Activated CD8-positive, alpha-beta memory T cell treated with anti-CD3 and anti-CD28 coated beads, Interleukin-2, amount 50 U/mL, for 1 hour (primary cell): Measurements from ENCODE around the gene LMAN2.
"Not testable (repeated sequence)": the region's sequence is repeated elsewhere in the genome, so short reads cannot be mapped to it uniquely, and the experiment has no call there.

Experiments used
- DNase-seq: peaks from one replicate; pipeline ENCODE4 v3.0.0-alpha.2; 2020; ENCODE audit errors: extremely low read depth

Gene LMAN2

DNA sequence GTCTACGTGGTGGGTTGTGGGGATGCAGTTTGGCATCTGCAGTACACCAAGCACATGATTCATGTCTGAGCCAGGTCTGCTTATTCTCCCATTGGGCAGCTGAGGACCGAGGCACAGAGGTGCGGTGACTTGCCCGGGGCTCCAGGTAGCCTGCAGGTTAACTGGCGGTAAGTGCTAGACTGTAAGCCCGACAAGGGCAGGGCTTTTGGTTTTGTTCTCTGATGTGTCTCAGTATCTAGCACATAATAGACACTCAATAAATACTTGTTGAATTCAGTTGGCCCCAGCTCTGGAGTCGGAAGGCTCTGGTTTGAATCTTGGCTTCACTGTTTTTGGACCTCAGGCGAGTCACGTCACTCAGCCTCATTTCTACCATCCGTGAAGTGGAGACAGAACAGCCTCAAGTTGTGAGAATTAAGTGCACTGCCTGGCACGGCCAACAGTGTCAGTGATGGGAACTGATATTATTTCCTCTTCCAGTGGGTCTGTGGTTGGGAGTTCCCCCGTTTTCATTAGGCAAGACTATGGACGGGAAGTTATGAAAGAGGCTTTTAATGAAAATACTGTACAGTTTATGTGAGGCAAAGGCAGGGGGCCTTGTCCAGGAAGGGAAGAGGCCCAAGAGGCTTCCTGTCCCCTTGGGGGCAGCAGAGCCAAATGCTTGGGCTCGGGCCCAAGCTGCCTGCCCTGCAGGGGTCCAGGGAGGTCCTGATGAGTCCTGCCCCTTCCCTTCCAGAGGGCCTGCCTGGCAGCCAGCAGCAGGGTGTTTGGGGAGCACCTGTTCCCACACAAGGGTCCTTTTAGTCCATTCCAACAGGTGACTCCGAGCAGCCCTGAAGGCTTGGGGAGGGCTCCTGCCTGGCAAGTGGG is 44.6 kb downstream of the LMAN2 start:
- DNase-seq: no peak

DNA sequence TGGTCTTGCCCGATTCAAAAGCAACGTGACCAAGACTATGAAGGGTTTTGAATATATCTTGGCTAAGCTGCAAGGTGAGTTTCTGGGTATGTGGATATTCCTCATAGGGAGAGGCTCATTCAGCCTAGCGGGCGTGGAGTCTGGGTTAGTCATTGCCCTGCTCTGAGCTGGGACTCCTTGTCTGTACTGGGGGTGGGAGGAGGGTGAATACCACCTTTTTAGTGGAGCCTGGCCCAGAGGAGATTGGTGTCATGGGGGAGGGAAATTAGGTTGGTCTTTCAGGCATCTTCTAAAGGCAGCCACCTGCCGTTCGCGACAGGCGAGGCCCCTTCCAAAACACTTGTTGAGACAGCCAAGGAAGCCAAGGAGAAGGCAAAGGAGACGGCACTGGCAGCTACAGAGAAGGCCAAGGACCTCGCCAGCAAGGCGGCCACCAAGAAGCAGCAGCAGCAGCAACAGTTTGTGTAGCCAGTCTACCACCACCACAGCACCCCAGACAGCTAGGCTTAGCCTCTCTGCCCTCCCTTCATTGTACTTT is 45.3 kb downstream of the LMAN2 start:
- DNase-seq: not testable (repeated sequence)

DNA sequence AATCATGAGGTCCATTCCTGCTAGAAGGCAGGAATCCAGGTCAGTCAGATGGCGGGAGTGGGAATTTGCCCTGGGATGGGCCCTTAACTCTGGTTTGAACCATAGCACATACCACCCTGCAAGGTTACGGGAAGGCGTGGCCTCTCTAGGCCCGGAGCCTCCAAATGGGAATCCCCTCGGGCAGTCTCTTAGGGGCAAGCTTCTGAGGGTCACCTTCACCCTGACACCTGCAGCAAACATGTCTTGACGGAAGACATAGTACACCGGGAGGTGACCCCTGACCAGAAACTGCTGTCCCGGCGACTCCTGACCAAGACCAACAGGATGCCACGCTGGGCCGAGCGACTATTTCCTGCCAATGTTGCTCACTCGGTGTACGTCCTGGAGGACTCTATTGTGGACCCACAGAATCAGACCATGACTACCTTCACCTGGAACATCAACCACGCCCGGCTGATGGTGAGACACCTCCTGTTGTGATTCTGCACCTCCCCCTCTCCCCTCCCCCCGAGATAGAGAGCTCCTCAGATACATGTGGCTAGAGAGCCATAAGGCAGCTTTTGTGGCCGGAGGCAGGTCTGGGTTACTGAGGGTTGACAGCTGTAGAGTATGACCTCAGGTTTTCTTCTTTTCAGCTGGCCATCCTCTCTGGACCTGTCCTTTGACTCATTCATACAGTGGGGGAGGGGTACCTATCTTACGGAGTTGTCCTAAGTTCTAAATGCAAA is 46.9 kb downstream of the LMAN2 start:
- DNase-seq: no peak

DNA sequence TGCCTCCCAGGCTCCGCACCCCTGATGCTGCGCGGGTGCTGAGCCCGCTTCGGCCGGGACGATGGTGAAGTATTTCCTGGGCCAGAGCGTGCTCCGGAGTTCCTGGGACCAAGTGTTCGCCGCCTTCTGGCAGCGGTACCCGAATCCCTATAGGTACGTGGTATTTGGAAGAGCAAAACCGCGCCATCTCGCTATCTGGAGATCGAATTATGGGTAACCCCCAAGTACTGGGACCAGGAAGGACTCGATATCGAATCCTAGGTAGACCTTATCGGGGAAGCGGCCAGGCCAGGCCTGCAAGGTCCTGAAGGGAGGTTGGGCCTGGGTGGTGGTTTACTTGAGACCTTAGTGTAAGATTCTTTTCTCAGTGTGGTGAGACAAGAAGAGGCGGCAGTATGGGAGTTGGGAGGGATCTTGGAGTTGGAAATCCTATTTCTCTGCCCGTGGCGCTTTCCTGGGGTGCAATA is 47.5 kb downstream of the LMAN2 start:
- DNase-seq: no peak

DNA sequence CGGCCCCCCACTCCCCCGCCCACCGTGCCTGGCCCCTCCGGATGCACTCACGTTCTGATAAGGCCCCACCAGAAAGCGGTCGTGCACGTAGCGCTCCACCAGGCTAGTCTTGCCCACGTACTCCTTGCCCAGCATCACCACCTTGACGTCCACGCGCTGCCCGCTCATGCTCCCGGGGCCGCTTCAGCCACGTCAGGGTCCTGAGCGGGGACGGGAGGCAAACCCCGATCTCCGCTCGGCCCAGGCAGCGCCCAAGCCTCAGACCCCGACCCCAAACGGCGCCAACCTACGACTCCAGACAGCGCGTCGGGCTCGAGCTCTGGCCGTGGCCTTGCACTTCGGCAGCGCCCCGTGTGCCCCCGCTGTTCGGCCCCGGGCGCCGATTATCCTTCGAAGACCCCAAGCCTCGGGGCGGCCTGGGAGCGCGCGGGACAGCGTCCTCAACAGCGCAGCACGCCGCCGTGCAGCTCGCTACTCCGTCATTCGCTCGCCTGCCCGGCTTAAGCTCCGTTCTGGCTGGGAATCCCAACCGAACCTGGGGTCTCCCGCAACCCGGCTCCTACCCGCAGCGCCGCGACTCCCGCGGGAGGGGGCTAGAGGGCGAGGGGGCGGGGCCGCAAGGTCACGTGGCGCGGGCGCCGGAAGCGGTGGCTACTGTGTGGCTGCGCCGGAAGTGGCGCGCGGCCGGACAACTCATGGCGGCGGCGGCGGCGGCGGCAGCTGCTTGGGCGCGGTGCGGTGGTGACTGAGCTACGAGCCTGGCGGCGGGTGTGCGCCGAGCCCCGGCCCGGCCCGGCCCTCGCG is 48.1 kb downstream of the LMAN2 start, which contains the start of the genes PRELID1 and RAB24:
PRELID1 (plus strand) TSS at position 679 of the 804 bp plus-strand sequence. CDS start 187 bp downstream, outside the sequence.
RAB24 (minus strand) TSS at position 599 of the 804 bp plus-strand sequence; CDS start at position 168, 431 bp downstream.
- peak; percentile 34 for DNase-seq

DNA sequence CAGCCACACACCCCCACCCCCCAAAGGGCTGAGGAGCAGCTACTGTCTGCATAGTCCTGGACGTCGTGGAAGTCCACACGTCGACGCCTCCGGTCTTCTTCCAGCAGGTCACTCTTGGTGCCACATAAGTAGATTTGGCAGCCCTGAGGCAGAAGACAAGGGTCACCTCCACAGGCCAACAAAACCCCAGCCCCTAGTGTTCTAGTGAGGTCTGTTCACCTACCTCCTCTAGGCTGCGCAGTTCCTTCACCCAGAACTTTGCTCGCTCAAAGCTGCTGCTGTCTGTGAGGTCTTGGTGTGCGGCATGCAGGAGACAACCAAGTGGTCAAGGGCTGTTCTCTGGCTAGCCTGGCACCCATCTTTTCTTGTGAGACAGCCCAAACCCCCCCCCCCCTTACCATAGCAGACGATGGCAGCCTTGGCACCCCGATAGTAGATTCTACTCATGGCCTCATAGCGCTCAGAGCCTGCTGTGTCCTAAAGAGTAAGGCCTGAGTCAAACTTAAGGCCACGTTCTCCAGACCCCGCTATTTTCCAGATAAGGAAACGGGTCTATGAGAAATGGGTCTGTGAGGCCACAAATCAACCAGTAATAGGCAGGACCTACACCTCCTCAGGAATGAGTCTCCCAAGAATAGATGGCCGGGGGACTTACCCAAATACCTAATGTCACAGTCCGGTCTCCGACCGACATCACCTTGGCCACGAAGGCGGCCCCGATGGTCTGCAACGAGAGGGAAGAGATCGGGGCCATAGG is 48.9 kb downstream of the LMAN2 start:
- no peak for DNase-seq

DNA sequence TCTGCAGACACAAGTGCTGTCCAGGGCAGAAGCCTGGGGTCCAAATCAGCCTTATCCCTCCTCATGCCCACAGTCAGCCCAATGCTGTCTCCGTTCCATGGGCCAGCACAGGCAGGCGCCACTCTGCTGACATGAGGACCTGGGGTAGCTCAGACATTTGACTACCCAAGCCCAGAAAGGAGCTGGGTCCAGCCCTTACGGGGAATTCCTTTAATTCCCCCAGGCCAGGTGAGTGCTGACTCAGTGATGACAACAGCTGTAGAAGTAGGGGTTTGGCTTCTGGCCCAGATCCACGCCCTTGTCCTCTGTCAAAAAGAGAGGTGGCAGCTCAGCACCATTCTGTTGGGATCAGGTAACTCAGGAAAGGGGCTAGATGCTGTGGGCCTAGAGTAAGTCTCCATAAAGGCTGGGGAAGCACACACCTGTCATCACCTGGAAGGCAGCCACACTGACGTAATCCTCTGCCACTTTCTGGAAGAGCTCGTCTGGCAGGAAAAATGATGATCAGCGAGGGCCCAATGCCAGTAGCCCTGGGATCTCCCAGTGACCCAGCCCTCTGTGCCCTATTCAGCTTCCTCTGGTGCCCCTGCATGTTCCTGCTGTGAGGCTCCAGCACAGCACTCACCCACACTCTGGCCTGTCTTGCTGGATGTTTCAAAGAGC is 49.8 kb downstream of the LMAN2 start:
- DNase-seq: no peak

DNA sequence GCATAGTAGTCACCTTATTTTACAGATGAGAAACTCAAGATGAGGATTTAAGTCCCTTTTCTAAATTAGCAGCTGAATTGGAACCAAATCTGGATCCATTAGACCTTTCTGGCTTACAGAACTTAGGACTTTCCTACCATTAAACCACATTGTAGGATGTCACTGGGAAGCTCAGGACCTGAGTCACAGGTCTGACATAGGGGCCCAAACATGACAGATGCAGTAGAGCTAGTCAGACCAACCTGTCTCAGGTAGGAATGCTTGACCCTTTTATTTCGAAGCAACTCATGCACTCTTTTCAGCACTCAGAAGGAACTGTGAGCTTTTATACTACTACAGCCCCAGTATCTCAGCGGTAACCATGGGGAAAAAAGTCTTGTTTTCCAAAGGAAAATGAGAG is 50.5 kb downstream of the LMAN2 start:
- DNase-seq: no peak

DNA sequence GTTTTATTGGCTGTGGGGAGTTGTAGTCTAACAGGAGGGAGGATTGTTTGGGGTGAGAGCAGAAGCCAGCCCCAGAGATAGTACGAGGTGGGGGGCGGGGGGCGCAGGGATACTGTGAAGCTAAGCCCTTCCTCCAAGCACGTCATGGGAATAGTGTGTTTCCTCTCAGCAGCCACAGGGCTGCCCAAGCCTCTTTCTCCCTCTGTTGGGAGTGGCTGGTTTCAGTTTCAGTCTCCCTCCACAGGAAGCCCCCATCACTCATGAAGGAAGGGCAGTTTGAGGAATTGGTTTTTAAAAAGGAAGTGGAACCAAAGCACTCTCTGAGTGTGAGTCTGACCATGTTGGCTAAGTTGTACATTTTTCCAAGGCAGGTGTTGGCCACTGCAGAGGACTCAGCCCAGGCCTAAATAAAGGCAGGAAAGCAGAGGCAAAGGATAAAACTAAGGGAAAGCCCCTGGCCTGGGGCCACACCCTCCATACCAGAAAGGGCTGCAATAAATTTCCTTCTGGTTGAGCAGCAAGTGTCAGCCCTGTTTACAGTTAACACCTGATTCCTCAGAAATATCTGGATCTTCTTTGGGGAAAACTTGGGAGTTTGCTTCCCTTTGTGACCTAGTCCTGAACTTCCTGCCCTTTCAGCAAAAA is 51.1 kb downstream of the LMAN2 start:
- peak; percentile 42 for DNase-seq

DNA sequence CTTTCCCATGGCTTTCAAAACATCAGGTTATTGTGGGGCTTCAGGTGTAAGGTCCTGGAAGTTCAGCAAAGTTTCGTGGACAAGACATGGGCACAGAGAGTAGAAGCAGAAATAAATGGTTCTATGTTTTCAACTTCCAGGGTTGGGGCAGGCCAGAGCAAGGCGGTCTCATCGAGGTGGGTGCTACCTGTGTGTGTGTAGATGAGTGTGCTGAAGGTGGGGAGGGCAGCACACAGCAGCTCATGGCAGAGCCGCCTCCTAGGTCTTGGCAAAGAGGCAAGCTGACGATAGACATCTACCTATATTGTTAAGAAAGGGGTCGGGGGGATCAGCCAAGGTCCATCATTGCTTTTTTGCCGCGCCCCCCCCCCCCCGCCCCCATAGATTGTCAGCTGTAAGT is 51.8 kb downstream of the LMAN2 start:
- DNase-seq: no peak

DNA sequence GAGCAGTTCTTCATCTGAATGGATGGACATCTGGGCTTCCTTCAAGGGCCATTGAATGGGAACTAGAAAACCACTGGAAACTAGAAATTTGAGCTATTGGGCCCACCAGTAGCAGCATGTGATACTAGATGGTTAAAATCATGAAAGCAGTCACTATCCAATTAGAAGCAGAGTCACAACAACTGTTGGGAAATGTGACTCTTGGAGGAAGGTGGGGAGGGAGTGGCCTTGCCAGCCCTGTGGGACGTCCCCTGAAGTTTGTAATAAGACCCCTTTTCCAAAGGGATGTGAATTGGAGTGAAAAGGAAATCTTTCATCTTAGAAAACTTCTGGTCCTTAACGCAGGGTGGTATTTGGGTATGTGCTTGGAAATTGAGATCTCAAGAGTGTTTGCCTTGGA is 53.5 kb downstream of the LMAN2 start:
- no peak for DNase-seq

DNA sequence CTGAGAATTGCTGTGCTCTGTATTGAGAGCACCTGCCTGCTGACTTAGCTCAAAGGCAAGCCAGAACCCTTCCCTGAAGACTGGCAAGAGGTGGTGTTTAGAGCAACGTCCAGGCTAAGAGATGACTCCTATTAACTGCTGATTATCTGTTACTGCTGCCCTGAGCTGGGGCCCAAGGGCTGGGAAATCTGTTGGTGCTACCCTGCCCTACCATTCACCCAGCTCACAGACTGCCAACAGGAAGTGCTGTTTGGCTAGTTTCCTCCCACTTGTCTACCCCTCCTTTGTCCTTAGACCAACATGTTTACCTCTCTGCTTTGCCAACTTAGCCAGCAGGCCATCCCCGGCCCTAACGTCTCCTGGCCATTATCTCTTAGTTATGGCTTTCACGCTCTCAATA is 54.9 kb downstream of the LMAN2 start:
- no peak for DNase-seq

DNA sequence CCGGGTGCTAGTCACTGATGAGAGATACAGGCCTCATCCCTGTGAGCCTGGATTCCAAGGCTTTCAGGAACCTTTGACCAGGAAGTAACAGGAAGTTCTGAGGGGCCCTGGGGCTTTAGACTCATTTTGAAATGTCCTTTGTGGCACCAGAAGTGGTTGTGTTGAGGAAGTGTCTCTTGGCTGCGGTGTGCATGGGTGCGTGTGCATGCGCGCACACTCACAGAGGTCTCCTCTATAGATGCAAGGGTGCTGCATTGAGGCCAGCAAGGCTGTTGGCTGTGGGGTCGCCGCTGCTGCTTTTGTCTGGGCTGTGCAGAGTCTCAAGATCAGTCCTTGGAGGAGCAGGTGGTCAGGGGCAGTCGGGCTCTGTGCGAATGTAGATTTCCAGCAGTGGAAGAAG is 55.5 kb downstream of the LMAN2 start:
- no peak for DNase-seq

DNA sequence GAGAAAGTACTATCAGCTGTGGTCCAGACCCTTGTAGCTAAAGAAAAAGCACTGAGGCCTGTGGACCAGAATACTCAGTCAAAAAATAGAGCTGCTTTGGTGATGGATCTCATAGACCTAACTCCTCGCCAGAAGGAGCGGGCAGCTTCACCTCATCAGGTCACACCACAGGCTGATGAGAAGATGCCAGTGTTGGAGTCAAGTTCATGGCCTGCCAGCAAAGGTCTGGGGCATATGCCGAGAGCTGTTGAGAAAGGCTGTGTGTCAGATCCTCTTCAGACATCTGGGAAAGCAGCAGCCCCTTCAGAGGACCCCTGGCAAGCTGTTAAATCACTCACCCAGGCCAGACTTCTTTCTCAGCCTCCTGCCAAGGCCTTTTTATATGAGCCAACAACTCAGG is 56.8 kb downstream of the LMAN2 start:
- no peak for DNase-seq

DNA sequence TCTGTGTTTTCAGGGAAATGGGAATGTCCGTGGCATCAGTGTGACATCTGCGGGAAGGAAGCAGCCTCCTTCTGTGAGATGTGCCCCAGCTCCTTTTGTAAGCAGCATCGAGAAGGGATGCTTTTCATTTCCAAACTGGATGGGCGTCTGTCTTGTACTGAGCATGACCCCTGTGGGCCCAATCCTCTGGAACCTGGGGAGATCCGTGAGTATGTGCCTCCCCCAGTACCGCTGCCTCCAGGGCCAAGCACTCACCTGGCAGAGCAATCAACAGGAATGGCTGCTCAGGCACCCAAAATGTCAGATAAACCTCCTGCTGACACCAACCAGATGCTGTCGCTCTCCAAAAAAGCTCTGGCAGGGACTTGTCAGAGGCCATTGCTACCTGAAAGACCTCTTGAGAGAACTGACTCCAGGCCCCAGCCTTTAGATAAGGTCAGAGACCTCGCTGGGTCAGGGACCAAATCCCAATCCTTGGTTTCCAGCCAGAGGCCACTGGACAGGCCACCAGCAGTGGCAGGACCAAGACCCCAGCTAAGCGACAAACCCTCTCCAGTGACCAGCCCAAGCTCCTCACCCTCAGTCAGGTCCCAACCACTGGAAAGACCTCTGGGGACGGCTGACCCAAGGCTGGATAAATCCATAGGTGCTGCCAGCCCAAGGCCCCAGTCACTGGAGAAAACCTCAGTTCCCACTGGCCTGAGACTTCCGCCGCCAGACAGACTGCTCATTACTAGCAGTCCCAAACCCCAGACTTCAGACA is 57.5 kb downstream of the LMAN2 start:
- no peak for DNase-seq

DNA sequence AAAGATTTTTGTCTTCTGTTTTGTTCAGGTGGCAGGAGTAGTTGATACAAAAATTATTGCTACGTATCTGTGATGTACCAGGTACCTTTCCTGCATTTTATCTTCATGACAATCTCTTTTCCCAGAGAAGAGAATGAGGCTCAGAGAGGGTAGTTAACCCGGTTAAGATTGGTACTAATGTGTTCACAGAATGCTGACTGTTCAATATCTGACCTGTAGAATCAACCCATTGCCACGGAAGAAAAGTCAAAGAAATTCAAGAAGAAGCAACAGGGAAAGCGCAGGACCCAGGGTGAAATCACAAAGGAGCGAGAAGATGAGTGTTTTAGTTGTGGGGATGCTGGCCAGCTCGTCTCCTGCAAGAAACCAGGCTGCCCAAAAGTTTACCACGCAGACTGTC is 59.7 kb downstream of the LMAN2 start:
- no peak for DNase-seq

DNA sequence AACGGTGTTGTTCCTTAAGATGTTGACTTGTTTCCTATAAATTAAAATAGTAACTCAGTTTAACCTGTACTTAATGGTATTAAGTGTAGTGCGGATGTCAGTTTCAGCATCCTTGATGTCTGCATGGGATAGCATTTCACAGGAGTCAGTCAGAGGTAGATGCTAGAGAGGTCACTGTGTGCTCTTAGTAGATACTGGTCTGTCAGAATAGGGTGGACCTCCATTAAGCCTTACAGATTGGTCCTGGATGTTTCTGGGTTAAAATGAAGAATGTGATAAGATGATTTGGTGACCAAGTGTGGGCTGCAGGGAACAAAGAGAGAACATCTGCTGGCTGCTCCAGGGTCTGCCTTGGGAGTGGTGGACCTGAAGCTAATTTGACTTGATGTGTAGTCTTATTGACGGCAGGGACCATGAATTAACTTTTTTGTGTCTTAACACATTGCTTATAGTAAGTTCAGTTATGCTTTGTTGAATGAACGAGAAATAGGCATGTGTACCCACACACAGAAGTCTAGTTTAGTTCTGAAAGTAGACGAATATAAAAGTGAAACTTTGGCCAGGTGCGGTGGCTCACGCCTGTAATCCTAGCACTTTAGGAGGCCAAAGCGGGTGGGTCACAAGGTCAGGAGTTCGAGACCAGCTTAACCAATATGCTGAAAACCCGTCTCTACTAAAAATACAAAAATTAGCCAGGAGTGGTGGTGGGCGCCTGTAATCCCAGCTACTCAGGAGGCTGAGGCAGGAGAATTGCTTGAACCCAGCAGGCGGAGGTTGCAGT is 60.5 kb downstream of the LMAN2 start:
- no peak for DNase-seq

DNA sequence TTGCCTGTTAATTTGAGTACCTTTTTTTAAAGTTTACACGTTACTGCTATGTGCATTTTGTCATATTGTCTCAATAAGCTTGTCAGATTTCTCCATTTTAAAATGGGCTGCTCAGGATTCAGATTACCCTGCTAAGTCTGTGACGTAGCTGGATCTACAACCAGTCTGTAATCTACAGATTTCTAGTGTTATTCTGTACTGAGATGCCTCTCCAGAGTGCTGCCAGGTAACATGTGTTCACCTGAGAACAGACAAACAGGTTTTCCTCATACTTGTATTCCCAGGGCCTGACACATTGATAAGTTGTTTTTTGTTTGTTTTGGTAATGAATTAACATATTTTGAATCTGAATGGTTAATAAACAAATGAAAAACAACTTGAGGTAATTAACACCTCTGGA is 63.3 kb downstream of the LMAN2 start:
- no peak for DNase-seq
